ENCODE data around the gene SLC2A11. TPM values are rescaled to one million over a fixed set of nuclear protein-coding genes. Genes with fewer than 3 reads are reported as not detected.
A peak's percentile ranks its signal among the peaks of the same experiment; 100 is the strongest.

The SLC2A11 gene
- total and polyA plus RNA-seq, 9 of the 15 experiments (the other 6 are each of a cell fraction or from before 2014, with no cell fraction given), result 0.44 to 2.7 (median 2.1) TPM

DNA sequence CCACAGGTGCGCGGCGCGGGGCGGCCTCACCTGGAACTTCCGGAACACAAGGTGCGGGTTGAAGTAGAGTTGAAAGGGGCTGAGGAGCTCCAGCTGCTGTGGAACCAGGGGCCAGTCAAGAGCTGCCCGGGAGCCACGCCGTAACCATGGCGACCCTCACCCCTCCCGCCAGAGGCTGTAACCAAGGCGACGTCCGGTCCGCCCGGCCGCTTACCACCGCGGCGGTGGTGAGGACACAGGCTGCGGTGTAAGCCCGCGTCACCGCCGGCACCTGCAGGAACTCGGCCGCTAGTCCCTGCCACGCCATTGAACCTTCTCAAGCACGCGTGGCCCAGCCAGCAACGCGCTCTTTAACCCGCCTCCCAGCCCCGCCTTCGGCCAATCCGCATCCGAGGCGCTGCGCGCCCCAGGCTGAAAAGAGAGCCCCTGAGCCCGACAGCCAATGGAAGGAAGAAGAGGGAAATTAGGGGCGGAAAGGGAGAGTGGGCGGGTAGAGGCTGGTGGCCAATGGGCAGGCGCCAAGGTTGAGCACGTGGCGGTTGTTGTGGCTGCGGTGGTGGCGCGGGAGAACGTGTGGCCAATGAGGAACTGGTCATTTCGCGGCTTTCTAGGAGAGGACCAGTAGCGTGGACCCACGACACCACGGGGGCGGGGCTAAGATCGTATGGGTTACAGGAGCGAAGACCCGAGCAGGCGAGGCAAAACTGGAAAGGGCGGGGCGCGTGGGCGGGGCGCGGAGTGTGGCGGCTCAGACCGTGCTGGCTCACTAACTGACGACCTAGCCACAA is 18.8 kb upstream of the SLC2A11 start, which contains the start of gene DERL3 (continued):
- TF ChIP-seq ZNF134 (CRISPR knock-in tag; conservative IDR thresholded peaks at IDR 0.05) (no peak), ZNF263 (CRISPR knock-in tag; IDR thresholded peaks at IDR 0.05; ENCODE audit: borderline replicate concordance) (peak; percentile 76; the same call in 1 of the 2 replicates), MBD2 (IDR thresholded peaks at IDR 0.05; ENCODE audit: borderline replicate concordance, low read depth) (peak; percentile 82), PHF8 (IDR thresholded peaks at IDR 0.05; ENCODE audit: borderline replicate concordance, low read length) (peak; percentile 53; the same call in 1 of the 2 replicates), ETS2 (tag; IDR thresholded peaks at IDR 0.05; ENCODE audit: borderline replicate concordance, poor library complexity, severe bottlenecking) (no peak), KDM5B (IDR thresholded peaks at IDR 0.05; ENCODE audit: insufficient replicate concordance, low read depth, low read length) (peak; percentile 6), HMG20A (CRISPR knock-in tag; conservative IDR thresholded peaks at IDR 0.05) (no peak), POLR2AphosphoS5 (IDR thresholded peaks at IDR 0.05; ENCODE audit: control insufficient read depth, insufficient read depth, low read depth, low read length) (no peak), RFX1 (IDR thresholded peaks at IDR 0.05) (peak; percentile 98), TBP (optimal IDR thresholded peaks at IDR 0.05; ENCODE audit: low read depth, low read length) (peak; percentile 13), ZNF764 (CRISPR knock-in tag; IDR thresholded peaks at IDR 0.05; ENCODE audit: low read depth) (no peak), SRF (CRISPR knock-in tag; IDR thresholded peaks at IDR 0.05) (peak in 1 of 2 experiments; percentile 19; a peak in 1 of 4 replicates), ATF7 (IDR thresholded peaks at IDR 0.05) (peak; percentile 70), MAZ (CRISPR knock-in tag; conservative IDR thresholded peaks at IDR 0.05 in 1 of 2, IDR thresholded peaks at IDR 0.05 in 1 of 2) (peak; percentile 30 to 66; a peak in 2 of 4 replicates), ZNF239 (CRISPR knock-in tag; IDR thresholded peaks at IDR 0.05) (no peak), L3MBTL2 (IDR thresholded peaks at IDR 0.05) (peak; percentile 98), SAFB (IDR thresholded peaks at IDR 0.05; ENCODE audit: borderline replicate concordance, low read depth, low read length) (0 out of 2 replicates have a peak, but pooled peaks have one; percentile 59)
- TF ChIP-seq, protein P1, sequence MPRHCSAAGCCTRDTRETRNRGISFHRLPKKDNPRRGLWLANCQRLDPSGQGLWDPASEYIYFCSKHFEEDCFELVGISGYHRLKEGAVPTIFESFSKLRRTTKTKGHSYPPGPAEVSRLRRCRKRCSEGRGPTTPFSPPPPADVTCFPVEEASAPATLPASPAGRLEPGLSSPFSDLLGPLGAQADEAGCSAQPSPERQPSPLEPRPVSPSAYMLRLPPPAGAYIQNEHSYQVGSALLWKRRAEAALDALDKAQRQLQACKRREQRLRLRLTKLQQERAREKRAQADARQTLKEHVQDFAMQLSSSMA (CRISPR knock-in tag; IDR thresholded peaks at IDR 0.05), result no peak
- TF ChIP-seq, protein P2, sequence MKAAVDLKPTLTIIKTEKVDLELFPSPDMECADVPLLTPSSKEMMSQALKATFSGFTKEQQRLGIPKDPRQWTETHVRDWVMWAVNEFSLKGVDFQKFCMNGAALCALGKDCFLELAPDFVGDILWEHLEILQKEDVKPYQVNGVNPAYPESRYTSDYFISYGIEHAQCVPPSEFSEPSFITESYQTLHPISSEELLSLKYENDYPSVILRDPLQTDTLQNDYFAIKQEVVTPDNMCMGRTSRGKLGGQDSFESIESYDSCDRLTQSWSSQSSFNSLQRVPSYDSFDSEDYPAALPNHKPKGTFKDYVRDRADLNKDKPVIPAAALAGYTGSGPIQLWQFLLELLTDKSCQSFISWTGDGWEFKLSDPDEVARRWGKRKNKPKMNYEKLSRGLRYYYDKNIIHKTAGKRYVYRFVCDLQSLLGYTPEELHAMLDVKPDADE (conservative IDR thresholded peaks at IDR 0.05; ENCODE audit: control insufficient read depth, low read depth, low read length), result 0 out of 2 replicates have a peak, but pooled peaks have one; percentile 23
- TF ChIP-seq, protein P3, sequence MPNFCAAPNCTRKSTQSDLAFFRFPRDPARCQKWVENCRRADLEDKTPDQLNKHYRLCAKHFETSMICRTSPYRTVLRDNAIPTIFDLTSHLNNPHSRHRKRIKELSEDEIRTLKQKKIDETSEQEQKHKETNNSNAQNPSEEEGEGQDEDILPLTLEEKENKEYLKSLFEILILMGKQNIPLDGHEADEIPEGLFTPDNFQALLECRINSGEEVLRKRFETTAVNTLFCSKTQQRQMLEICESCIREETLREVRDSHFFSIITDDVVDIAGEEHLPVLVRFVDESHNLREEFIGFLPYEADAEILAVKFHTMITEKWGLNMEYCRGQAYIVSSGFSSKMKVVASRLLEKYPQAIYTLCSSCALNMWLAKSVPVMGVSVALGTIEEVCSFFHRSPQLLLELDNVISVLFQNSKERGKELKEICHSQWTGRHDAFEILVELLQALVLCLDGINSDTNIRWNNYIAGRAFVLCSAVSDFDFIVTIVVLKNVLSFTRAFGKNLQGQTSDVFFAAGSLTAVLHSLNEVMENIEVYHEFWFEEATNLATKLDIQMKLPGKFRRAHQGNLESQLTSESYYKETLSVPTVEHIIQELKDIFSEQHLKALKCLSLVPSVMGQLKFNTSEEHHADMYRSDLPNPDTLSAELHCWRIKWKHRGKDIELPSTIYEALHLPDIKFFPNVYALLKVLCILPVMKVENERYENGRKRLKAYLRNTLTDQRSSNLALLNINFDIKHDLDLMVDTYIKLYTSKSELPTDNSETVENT (CRISPR knock-in tag; IDR thresholded peaks at IDR 0.05), result no peak
- TF ChIP-seq, protein P4, sequence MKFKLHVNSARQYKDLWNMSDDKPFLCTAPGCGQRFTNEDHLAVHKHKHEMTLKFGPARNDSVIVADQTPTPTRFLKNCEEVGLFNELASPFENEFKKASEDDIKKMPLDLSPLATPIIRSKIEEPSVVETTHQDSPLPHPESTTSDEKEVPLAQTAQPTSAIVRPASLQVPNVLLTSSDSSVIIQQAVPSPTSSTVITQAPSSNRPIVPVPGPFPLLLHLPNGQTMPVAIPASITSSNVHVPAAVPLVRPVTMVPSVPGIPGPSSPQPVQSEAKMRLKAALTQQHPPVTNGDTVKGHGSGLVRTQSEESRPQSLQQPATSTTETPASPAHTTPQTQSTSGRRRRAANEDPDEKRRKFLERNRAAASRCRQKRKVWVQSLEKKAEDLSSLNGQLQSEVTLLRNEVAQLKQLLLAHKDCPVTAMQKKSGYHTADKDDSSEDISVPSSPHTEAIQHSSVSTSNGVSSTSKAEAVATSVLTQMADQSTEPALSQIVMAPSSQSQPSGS (CRISPR knock-in tag; IDR thresholded peaks at IDR 0.05), result no peak
